Fibroblast of lung (primary cell): ENCODE measurements around the gene CTNNAL1. TPM values are rescaled to one million over a fixed set of nuclear protein-coding genes. Genes with fewer than 3 reads are reported as not detected.

Experiments used
- DNase-seq, 2 donors: peaks; one replicate each; pipeline versions ENCODE4 v3.0.0 to v3.0.0-alpha.2; 2010; ENCODE audit warnings: low read depth in 2 of 2
- H2AFZ ChIP-seq: 2 replicates; pipeline ENCODE4 v1.5.1; 2012; ENCODE audit warnings: low read length, control low read depth, inconsistent platforms
- H3K27ac ChIP-seq: 2 replicates; pipeline ENCODE4 v1.5.1; 2011; ENCODE audit warnings: low read length, control low read depth; ENCODE audit not compliant: insufficient read depth
- H3K27me3 ChIP-seq: 2 replicates; pipeline ENCODE4 v1.5.1; 2011; ENCODE audit warnings: mild to moderate bottlenecking, low read length; ENCODE audit not compliant: control insufficient read depth, insufficient read depth
- H3K36me3 ChIP-seq: 2 replicates; pipeline ENCODE4 v1.5.1; 2011; ENCODE audit warnings: low read length; ENCODE audit not compliant: control insufficient read depth, insufficient read depth
- H3K4me1 ChIP-seq: 2 replicates; pipeline ENCODE4 v1.5.1; 2011; ENCODE audit warnings: low read length; ENCODE audit not compliant: control insufficient read depth, insufficient read depth; ENCODE audit errors: extremely low read depth
- H3K4me2 ChIP-seq: 2 replicates; pipeline ENCODE4 v1.5.1; 2011; ENCODE audit warnings: low read length, control low read depth; ENCODE audit not compliant: insufficient read depth; ENCODE audit errors: extremely low read depth
- H3K4me3 ChIP-seq, 4 experiments: fragments of 200-600 bp in 1 of 4; sonication (generic) in 1 of 4; replicated peaks in 1 of 4; 2 replicates each; pipeline ENCODE4 v1.5.1; 2011 to 2016; ENCODE audit warnings: low read length in 4 of 4, low read depth in 3 of 4, mild to moderate bottlenecking in 3 of 4, control low read depth in 2 of 4, inconsistent platforms in 1 of 4, mixed read lengths in 1 of 4; ENCODE audit not compliant: insufficient read depth in 1 of 4; ENCODE audit errors: control extremely low read depth in 1 of 4
- H3K79me2 ChIP-seq: 2 replicates; pipeline ENCODE4 v1.5.1; 2012; ENCODE audit warnings: mild to moderate bottlenecking, low read length, inconsistent platforms; ENCODE audit not compliant: control insufficient read depth, insufficient read depth
- H3K9ac ChIP-seq: 2 replicates; pipeline ENCODE4 v1.5.1; 2011; ENCODE audit warnings: mild to moderate bottlenecking, low read length, control low read depth; ENCODE audit not compliant: insufficient read depth
- H3K9me3 ChIP-seq: 2 replicates; pipeline ENCODE4 v1.5.1; 2012; ENCODE audit warnings: low read depth, low read length; ENCODE audit not compliant: control insufficient read depth, insufficient read depth
- H4K20me1 ChIP-seq: 2 replicates; pipeline ENCODE4 v1.5.1; 2011; ENCODE audit warnings: low read length; ENCODE audit not compliant: control insufficient read depth, insufficient read depth; ENCODE audit errors: extremely low read depth
- CTCF ChIP-seq, 2 donors: IDR thresholded peaks in 1 of 2; conservative IDR thresholded peaks in 1 of 2; 1 replicate in 1 of 2; 2 replicates in 1 of 2; pipeline ENCODE4 v1.5.1; 2011 to 2012; ENCODE audit warnings: low read length in 2 of 2, control low read depth in 1 of 2, inconsistent platforms in 1 of 2, low read depth in 1 of 2, mild to moderate bottlenecking in 1 of 2
- EZH2 ChIP-seq: IDR thresholded peaks from 2 replicates; pipeline ENCODE4 v1.5.1; 2012; ENCODE audit warnings: low read length, control low read depth, mild to moderate bottlenecking; ENCODE audit errors: missing control alignments
- polyA plus RNA-seq, 2 donors: library from polyadenylated mRNA; depleted of rRNA in 1 of 2; stranded (reverse) in 1 of 2; unstranded in 1 of 2; fragments of >200 nt; gene quantifications; 2 replicates each; pipeline ENCODE4 v1.2.1, GENCODE V29; 2011 to 2012; ENCODE audit warnings: missing spikeins in 1 of 2
- total RNA-seq: library from RNA; depleted of rRNA; stranded (reverse); fragments of >200 nt; gene quantifications from 2 replicates; pipeline ENCODE4 v1.2.1, GENCODE V29; 2014

The CTNNAL1 gene
- total and polyA plus RNA-seq, 2 donors (not counting 1 experiment from before 2014, with no cell fraction given) = 68.4 to 95.2 TPM

GRCh38 chr9:108960331-108960730, 53.0 kb downstream of the CTNNAL1 start:
- DNase-seq = no peak
- TF ChIP-seq EZH2 (no peak), CTCF (conservative IDR thresholded peaks at IDR 0.05 in 1 of 2, IDR thresholded peaks at IDR 0.05 in 1 of 2; ENCODE audit: low read depth in 1 of 2, low read length in 2 of 2) (no peak)
- Histone ChIP-seq H3K27me3 (no peaks in the 10 kb centered on the region), H4K20me1 (no peaks in the 10 kb centered on the region), H2AFZ (no peak overlapping the region), H3K9ac (no peak overlapping the region), H3K36me3 (no peaks in the 10 kb centered on the region), H3K79me2 (no peaks in the 10 kb centered on the region), H3K27ac (no peak overlapping the region), H3K4me2 (no peak overlapping the region), H3K4me3 (no peak overlapping the region), H3K9me3 (no peaks in the 10 kb centered on the region), H3K4me1 (no peaks in the 10 kb centered on the region)

GRCh38 chr9:108956631-108957026, 56.7 kb downstream of the CTNNAL1 start:
- H3K4me3 ChIP-seq = no peak overlapping the region
- TF ChIP-seq EZH2 = no peak
- TF ChIP-seq CTCF (conservative IDR thresholded peaks at IDR 0.05 in 1 of 2, IDR thresholded peaks at IDR 0.05 in 1 of 2; ENCODE audit: low read depth in 1 of 2, low read length in 2 of 2) = no peak
- H2AFZ ChIP-seq = no peak overlapping the region
- no peaks in the 10 kb centered on the region for H3K27me3 ChIP-seq
- no peaks in the 10 kb centered on the region for H3K36me3 ChIP-seq
- no peaks in the 10 kb centered on the region for H3K9me3 ChIP-seq
- H3K9ac ChIP-seq = no peak overlapping the region
- no peak for DNase-seq
- no peaks in the 10 kb centered on the region for H4K20me1 ChIP-seq
- H3K4me2 ChIP-seq = no peak overlapping the region
- H3K79me2 ChIP-seq = no peaks in the 10 kb centered on the region
- H3K4me1 ChIP-seq = no peaks in the 10 kb centered on the region
- H3K27ac ChIP-seq = no peak overlapping the region

- Histone ChIP-seq H3K79me2 (no peaks in the 10 kb centered on the region), H3K27ac (no peak overlapping the region), H3K4me2 (no peak overlapping the region), H3K36me3 (no peaks in the 10 kb centered on the region), H3K4me3 (no peak overlapping the region), H3K27me3 (no peaks in the 10 kb centered on the region), H3K9ac (no peak overlapping the region), H3K9me3 (no peaks in the 10 kb centered on the region), H3K4me1 (no peaks in the 10 kb centered on the region), H4K20me1 (no peaks in the 10 kb centered on the region), H2AFZ (no peak overlapping the region)
- TF ChIP-seq CTCF (conservative IDR thresholded peaks at IDR 0.05 in 1 of 2, IDR thresholded peaks at IDR 0.05 in 1 of 2; ENCODE audit: low read depth in 1 of 2, low read length in 2 of 2) (no peak), EZH2 (no peak)
- no peak for DNase-seq
Measured at GRCh38 chr9:108956022-108956630, 57.2 kb downstream of the CTNNAL1 start.
